Occipital lobe (tissue), 2 donors: Measurements from ENCODE around the gene ARL6. TPM values are rescaled to one million over a fixed set of nuclear protein-coding genes. Genes with fewer than 3 reads are reported as not detected.
"Not testable (repeated sequence)": the region's sequence is repeated elsewhere in the genome, so short reads cannot be mapped to it uniquely, and the experiment has no call there.

ENCODE experiments used
- DNase-seq: peaks from one replicate; lab custom pipeline; 2025; lab: John Stamatoyannopoulos, UW
- total RNA-seq: library from RNA; depleted of rRNA; stranded (reverse); fragments of >200 nt; gene quantifications from one replicate; pipeline ENCODE4 v1.2.3, GENCODE V29; 2014

Gene ARL6
- total RNA-seq, 1 donor from 2014 or later: 40.1 TPM

DNA sequence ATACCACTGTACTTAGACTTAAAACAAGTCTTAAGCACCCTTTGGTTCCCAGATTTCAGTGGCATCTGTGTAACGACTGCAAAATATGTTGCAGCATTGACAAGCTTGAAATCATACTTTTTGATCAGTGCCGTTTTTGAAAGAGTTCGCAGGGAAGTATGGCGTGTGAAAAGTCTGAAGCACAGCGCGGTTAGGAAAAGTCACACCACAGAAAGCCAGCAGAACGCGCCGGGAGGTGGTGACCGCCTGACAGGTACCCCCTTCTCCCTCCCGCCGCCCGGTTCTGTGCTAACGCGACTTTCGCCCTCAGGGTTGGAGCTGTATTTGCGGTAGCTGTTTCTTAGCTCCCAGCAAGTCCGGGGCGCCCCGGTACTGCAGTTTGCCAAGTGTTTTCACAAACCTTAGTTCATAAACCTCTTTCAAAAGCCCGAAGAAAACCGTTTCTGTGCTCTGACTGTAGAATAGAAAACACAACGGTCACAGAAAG, 56.8 kb downstream of the ARL6 start:
- DNase-seq: peak; percentile 49

- peak; percentile 63 for DNase-seq
These were observed 57.3 kb downstream of the ARL6 start, which contains the start of gene CRYBG3 for GRCh38 chr3:97821774-97822358. Gene CRYBG3 (plus strand): TSS chr3:97822011. CDS start chr3:97822207, 196 bp downstream.

DNA sequence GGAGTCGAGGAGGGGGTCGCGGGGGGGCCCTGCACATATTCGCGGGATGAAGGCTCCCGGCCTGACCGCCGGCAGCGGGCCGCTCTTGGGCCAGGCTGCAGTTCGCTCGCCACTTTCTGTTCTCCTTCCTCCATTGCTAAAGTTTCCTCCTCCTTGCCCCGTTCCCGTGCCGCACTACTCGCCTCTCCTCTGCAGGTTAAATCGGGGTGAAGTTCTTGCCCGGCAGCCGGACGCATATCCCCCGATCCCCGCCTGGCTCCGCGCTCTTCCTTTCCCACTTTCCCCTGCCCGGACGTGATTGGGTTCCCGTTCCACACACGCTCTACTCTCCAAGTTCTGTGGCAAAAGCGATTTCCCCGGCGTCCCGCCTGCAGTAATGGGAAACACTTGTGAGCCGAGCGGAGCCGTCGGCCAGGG, 57.8 kb downstream of the ARL6 start:
- no peak for DNase-seq

- no peak for DNase-seq
These were observed 58.8 kb downstream of the ARL6 start for GRCh38 chr3:97823046-97824004.

GRCh38 chr3:97825101-97825500, 60.5 kb downstream of the ARL6 start:
- DNase-seq: no peak

- no peak for DNase-seq
These were observed 63.3 kb downstream of the ARL6 start for GRCh38 chr3:97827741-97828471.

DNA sequence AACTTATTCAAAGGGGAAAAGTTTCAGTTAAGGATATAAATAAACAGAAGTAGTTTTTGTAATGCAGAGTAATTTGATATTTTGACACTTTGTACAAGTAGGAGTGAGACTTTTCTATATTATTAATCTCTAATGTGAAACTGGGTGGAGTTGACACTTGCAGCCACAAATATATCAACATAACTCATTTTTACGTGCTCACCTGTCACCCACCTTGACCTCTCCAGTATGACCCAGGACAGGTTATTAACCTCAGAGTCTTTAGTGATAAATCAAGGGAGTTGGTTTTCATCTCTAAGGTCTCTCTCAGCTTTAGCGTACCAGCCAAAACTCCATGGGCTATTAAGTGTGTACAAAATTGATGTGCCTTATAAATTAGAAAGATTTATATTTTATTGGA, 64.6 kb downstream of the ARL6 start:
- no peak for DNase-seq

DNA sequence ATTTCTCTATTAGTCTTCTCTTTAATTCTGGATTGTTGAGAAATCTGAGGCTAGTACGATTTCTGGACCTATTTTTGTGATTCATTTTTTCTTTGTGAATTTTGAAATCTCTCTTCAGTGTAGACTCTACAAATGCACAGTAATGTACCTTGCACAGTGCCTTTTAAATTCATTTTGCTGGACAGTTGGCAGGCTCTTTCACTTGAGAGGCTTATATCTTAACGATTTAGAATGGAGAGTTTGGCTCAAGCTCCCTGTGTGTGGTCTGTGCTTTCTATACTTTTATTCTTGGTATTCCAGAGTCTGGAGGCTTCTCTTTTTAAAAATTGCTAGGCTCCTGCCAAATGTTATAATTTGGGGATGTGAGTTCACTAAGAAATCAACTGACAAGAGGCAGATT, 66.1 kb downstream of the ARL6 start:
- no peak for DNase-seq

DNA sequence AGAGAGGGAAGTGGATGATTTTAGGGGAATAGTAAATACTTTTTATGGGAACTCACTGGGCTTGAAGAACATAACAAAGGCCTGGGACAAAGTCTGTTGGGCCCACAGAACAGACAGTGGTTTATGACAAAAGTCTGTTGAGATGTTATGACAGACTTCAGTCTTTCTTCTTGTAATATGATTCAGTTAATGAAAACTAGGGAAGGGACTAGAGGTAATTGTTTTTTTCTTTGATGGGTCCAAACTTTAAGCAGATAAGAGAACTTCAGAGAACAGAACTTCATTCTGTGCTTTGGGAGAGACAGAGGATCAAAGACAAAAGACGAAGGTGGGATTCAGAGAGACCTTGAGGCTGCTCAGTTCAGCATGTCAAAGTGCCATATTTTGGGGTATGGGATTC, 66.6 kb downstream of the ARL6 start:
- no peak for DNase-seq

- DNase-seq: not testable (repeated sequence)
These were observed 68.6 kb downstream of the ARL6 start for GRCh38 chr3:97833184-97833583.

DNA sequence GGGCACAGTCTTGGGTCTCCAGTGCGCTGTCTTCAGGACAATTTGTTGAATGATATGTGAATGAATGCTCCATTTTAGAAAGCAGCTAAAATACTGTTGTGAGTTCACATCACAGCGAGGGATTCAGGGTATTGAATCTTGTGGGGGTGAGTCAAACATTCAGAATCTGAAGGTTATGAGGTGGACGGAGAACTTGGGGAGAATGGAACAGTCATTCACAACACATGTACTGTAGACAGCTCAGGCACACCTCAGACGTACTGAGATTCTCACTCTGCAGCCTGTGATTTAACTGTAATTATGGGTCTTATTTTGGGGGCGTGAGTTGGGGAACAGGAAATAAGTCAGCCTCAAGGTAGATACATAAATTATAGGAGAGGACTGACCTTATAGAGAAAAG, 71.2 kb downstream of the ARL6 start:
- no peak for DNase-seq

- no peak for DNase-seq
These were observed 73.8 kb downstream of the ARL6 start for GRCh38 chr3:97838393-97838792.

DNA sequence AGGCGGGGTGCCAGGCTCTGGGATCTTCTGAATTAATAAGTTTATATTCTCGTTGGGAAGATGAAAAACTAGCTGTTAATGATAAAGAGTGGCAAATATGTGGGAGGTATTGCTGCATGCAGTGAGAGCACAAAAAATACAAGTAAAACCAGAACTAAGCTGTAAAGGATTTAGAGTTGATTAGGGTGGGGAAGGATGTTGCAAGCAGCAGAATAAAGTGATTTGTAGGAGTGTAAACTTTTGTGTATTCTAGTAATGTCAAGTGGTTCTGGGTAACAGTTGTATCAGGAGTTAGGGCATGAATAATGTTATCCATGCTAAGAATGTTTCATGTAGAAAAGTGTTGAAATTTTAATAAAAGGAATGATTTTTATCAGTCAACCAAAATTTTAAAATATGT, 75.4 kb downstream of the ARL6 start:
- no peak for DNase-seq

DNA sequence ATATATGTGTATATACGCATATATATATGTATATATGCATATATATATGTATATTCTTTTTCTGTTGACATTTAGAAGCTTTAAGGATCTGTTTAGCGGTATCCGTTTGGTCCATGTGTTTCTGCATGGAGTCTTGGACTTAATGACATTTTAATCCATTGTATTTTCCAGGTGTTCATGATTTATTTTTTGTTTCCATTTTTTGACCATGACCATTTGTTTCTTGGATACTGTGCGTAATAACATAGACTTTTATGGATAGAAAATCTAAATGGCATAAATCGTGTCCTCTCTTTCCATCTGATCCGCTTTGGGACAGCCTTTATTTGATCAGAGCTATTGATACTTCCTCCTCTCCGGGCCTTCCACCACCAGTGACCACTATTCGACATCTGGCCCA, 76.7 kb downstream of the ARL6 start:
- DNase-seq: no peak

DNA sequence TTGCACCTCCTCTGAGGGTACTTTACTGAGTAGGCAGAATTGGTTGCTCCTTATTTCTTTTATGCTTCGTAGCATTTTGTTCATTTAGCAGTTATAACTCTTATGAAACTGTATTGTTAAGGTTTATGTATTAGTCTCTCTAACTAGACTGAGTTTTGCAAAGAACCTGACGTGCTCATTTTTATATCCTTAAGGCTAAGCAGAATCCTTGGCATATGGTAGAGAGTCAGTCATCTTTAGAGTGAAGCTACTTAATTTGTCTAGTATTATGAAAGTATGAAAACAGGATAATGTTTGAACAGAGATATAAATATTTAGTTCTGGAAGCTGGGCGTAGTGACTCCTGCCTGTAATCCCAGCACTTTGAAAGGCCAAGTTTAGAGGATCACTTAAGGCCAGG, 77.4 kb downstream of the ARL6 start:
- no peak for DNase-seq

- no peak for DNase-seq
These were observed 84.2 kb downstream of the ARL6 start for GRCh38 chr3:97848779-97849178.

Other genes with a start within 250 kb of the ARL6 start
- 5.9 TPM for gene CRYBG3, start 57.3 kb downstream of the ARL6 start, total RNA-seq
- 17.5 TPM for gene RIOX2, start 207.7 kb downstream of the ARL6 start, total RNA-seq